CD4-positive, alpha-beta T cell treated with Interleukin-4 for 4 hours (primary cell): ENCODE data around the gene PDK2.
A peak's percentile ranks its signal among the peaks of the same experiment; 100 is the strongest.

ENCODE experiments used
- DNase-seq: peaks from one replicate; pipeline ENCODE4 v3.0.0-alpha.2; 2020

PDK2 gene

DNA sequence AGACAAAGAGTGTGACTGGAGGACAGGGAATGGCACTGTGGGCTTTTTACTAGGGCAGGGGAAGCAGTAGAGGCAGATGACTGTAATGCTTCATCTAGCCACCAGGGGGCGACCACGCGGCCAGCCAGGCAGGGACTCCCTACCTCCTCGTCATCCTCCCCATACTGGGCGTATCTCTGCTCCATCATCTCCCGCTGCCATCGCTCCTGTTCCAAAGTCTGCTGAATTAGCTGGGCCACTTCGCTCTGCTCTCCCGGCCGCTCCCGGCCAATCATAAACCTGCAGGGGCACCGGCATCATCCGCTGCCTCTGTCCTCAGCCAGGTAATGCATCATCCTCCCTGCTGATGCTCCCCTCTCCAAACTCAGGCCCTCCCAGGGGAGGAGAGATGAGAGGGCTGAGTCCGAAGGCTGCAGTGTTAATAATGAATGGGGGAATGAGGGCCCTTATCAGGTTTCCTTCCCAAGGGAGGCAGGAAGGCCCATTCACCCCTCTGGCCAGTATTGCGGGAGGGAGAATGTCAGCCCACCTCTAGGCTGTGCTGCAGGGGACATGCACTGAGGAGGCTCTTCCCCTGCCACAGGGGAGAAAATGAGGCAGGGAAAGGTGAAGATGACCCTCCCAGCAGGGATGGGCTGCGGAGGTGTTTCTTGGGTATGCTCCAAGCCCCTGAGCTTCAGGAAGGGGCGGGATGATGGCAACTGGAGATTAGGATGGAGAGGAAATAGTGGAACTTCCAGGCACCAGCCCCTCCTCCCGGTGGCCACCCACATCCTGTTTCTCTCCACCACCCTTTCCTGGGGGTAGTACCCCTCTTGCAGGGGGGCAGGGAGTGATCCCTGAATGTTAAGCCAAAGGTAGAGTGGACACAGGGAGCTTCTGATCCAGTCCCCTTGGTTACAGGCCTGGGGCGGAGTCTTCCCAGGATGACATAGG lies 45.1 kb downstream of the PDK2 start:
- DNase-seq = peak; percentile 75

DNA sequence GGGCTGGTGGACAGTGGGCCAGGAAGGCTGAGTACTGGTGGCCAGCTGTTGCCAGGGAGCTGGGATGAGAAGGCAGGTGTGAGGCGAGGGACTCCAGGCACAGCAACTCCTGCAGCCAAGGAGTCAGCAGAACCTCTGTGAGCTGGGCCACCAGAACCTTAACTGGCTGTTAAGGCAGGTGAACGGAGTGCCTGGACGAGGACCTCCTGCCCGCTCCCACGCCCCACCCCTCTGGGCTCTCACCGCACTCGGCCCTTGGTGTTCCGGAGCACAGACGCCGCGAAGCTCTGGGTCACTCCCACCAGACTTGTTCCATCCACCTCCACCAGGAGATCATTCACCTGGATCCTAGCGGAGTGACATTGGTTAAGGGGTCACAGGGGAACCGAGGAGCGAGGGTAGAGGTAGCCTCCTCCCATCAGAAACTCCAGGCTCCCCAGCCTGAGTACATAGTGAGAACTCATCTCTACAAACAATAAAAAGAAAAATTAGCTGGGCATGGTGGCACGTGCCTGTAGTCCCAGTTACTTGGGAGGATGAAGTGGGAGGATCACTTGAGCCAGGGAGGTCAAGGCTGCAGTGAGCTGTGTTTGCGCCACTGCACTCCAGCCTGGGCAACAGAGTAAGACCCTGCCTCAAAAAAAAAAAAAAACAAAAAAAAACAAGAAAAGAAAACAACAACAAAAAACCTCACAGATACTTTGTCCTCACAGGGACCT lies 46.0 kb downstream of the PDK2 start:
- DNase-seq = no peak

DNA sequence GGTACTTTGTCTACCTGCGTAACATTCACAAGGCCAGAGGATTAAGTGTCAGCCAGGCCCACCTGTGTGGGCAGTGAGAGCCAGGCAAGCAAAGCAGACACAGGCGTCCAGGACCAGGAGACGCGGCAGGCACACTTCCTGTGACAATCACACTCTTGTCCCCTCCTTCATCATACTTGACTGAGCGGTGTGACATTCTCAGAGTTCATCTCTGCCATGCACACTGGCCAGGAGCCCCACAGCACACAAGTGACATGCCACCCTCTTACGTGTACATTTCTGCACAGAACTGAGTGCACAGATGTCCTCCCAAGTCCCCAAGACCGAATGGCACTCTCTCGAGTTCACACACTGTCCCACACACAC lies 46.6 kb downstream of the PDK2 start:
- DNase-seq = no peak

DNA sequence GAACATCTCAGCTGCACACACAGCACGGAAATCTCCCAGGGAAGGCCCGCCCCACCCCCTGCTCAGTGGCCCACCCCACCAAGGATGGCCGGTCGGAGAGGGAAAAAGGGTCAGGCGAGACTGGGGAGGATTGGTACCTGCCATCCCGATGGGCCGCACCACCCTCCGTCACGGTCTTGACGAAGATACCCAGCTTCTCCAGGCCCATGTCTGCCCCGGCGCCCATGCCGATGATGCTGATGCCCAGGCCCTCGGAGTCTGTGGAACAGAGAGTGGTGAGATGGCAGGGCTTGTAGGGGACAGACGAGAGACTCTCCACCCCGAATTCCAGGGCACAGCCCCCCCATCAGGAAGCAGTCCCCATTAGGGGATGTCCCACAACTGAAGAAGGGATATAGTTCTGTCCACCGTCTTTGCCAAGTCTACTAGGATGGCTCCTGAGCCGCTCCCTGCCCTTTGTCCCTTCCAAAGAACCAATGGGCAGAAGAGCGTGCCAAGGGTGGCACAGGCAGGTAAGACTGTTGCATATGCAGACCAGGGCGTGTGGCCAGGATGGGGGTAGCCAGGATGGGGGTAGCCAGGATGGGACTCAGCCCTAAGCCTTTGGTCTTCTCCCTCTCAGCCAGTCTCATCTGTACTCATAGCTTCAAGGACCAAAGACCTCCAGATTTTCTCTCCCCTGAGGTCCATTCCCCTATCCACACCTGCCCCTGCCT lies 48.5 kb downstream of the PDK2 start:
- no peak for DNase-seq

DNA sequence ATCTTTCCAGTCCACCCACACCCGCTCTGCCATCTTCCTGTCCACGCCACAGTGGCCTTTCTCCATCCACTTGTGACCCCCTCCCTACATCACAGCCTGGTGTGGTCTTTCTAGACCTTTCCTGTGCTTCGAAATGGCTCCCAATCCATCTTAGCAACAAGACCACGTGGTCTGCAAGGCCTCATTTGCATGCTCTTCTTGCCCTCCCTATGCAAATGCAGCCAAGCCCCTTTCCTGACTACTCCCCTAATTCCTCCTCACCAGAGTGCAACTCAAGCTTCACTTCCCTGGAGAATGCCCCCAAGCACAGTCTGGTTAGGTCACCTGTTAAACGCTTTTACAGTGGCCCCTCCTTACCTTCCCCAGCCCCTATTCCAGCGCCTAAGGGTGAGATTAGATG lies 49.2 kb downstream of the PDK2 start:
- no peak for DNase-seq

DNA sequence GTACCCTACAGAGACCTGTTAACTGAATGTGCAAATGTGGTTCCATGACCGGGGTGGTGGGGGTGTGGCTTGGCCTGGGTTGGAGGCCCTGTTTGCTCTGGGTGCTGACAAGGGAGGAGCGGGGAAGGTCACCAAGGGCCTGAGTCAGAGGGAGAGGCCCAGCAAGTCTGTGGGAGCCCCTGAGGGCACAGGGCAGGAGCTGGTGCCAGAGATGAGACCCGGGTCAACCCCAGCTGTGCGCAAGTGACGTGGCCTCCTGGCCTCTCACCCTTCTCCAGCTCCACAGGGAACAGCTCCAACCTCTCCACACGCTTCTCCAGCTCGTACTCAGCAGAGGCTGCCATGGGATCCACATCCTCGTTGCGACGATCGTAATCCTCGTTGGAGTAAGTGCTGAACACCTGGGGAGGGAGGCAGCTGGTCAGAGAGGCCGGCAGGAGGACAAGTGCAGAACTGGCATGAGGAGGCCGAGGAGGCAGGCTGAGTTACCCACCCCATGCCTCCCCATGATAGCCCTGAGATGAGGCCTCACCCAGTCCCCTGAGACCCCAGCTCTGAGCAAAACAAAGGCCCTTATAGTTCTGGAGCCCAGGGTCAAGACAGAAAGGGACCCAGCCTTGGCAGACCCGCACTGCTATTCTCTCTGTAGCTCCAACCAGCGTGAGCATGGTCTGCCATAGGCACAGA lies 49.8 kb downstream of the PDK2 start:
- no peak for DNase-seq

DNA sequence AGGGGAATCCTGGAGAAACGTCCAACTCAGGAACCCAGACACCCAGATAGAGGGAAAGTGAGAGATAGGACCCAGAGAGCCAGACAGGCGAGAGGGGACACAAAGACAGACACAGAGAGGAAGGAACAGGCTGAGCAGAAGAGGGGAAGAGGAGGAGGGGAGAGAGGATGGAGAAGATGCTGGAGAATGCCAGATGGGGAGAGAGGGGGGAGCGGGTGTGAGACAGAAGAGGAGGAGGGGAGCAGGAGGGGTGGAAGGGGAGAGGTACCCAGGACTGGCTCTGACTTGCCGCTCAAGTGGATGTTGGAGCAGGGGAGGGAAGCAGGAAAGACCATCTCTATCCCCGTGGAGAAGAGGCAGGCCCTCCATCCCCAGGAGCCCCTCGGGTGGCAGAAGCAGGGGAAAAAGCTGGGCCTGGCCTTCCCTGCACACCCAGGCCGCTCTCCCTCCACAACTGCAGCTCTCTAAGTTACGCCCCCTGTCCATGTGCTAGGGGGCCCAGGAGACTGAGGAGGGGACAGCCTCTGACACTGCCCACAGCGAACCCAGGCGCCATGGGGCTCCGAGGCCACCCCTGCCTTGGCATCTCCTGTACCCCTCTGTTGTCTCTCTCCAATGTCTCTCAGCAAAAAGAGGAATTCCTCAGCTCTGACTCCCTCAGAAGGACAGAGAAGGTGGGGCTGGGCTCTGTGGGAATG lies 50.5 kb downstream of the PDK2 start:
- no peak for DNase-seq

DNA sequence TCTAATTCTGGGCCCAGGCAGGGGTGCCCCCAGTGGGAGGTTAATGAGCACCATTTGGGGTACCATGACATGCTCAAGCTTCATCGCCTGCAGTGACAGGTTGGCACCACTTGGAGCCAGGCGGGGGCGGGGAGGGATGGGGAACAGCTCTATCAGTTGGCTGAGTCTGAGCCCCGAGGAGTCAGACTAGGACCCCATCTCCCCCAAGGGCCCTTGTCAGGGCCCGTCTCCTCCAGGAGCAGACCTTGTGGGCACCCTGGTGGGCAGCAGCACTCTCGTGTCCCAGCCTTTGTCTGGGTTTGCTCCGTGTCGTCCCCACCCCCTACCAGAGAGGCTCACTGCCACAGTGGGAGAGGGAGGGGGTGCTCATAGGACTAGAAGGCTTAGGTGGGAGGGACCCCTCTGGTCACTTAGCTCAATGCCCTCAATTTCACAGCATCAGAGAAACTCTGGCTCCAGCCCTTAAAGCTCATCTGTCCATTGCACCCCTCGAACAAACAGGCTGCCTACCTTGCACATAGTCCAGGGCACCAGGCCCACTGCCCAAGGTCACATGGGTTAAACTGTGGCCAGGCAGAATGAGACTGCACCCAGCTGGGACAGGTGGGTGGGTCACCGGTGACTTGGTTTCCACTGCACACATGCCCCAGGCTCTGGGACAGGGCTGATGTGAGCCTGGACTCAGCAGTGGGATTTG lies 51.2 kb downstream of the PDK2 start:
- no peak for DNase-seq

DNA sequence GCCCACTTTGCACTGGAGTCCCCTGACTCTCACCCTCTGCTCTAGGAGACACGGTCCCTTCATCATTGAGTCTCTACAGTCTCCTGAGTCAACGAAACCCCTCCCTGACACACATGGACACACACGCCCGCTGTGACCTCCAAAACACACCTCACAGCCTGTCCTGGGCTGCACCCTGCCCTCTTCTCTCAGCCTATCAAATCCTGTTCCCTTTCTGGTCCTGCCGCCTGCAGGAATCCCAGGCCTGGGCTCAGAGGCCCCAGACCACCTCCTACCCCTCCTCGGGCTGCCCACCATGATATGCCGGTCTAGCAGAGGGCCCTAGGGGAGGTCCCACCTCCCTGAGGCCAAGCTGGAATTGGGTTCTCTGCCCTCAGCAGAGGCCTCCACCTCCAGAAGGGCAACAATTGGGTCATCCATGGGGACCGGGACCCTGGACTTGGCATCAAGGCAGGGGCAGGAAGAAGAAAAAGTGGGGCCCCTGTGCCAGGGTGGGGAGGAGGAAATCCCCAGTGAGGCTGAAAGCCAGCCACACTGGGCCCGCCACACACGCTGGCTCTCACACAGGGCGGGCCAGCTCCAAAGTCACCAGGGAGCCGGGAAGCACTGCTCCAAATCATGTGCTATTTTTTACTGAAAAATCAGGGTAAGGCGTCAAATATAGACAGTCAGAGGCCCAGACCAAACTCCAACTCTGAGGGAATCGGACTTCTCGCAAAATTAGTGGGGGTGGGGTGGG lies 51.9 kb downstream of the PDK2 start:
- no peak for DNase-seq

DNA sequence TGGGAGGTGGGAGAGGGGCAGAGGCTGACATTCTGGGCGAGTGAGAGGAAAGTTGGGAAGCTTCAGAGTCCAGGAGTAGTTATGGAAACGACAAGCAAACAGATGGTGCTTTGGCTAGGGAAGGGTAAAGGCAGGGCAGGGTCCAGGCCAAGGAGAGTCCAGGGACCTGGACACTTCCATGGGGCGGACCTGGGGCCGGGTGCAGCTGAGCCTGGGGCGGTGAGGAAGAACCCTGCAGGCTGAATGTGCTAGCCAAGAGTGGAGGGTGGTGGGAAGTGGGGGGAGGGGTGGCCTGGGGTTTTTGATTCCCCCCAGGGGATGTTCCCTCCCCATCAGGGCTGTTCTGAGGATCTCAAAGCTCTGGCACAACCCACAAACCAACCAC lies 52.7 kb downstream of the PDK2 start:
- DNase-seq = no peak

DNA sequence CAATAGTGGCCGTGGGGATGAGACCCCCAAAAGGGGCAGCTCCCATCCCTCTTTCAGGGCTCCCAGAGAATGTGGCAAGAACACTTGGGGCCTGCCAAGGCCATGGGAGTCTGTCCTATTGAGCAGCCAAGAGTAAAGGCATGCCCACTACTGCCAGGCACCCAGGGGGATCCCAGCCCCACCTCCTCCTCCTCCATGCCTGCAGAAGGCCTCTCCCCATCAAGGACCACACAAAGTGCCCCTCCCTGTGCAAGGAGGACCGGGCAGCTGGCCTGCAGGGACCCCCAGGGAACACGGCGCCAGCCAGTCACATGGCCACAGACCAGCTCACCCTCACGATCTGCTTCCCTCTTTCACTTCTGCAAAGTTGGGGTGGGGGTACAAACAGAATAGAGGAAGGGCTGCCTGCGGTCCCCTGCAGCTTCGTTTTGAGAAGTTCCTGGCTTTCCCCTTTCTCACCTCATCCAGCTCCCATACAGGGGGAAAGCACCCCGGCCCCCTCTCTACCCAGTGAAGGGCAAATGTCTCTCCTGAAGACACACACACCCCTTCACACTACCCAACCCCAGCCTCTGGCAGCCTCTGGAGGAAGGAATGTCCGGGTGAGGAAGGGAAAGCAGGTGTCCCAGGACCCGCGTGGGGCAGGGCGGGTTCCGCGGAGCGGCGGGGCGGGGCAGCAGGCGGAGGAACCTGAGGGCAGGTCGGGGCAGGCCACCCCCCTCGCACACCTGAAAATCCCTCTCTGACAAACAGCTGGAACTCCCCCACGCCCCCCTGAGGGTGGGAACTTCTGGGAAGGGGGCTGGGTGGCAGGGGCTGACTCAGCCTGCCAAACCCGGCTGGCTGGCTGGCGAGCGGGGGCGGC lies 53.3 kb downstream of the PDK2 start:
- peak; percentile 82 for DNase-seq

DNA sequence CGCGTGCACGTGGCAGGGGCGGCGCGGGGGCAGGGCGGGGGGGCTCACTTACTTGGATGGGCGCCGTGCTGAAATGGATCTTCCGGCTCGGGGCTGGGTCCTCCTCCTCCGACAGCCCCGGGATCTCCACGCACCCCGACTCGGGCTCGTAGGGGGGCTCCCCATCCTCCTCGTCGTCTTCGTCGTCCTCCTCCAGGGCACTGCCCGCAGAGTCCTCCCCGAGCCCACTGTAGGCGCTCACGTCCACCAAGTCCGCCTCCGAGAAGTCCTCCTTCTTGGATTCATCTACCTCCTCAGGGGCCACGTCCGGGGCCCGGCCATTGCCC lies 53.9 kb downstream of the PDK2 start:
- DNase-seq = no peak

DNA sequence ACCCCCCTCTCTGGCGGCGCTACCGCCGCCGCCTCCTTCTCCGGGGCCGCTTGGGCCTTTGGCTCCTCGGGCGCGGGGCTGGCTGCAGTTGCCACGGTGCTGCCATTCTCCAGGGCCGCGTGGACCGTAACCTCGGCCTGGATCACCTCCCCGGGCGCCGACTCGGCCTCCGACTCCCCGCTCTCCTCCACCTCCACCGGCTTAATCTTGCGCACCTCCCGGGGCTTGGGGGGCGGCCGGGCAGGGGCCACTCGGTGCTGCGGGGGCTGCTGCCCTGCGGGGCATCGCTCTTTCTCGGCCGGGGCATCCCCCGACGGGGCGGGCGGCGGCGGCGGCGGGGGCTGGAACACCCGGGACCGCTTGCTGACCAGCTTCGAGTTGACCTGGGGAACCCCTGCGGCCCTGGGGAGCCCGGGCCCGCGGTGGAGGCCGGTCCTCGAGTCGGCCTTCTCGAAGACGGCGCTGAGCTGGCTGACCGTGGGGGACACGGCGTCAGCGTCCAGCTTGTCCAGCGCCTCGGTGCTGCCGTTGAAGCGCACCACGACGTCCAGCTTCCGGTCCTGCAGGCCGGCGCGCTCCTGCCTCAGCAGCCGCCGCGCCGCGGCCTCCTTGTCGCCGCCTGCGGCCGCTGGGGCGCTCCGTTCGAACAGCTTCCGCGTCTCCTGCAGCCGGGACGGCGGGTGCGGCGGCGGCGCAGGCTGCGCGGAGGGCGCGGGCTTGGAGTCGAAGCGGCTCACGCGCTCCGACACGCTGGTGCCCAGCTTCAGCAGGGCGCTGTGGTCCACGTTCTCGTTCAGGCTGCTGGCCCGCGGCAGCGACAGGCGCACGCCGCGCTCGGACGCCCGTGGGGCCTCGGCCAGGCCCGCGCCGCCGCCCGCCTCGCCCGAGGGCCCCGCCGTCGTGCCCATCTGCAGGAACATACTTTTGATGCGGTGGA lies 54.5 kb downstream of the PDK2 start:
- DNase-seq = peak; percentile 39

DNA sequence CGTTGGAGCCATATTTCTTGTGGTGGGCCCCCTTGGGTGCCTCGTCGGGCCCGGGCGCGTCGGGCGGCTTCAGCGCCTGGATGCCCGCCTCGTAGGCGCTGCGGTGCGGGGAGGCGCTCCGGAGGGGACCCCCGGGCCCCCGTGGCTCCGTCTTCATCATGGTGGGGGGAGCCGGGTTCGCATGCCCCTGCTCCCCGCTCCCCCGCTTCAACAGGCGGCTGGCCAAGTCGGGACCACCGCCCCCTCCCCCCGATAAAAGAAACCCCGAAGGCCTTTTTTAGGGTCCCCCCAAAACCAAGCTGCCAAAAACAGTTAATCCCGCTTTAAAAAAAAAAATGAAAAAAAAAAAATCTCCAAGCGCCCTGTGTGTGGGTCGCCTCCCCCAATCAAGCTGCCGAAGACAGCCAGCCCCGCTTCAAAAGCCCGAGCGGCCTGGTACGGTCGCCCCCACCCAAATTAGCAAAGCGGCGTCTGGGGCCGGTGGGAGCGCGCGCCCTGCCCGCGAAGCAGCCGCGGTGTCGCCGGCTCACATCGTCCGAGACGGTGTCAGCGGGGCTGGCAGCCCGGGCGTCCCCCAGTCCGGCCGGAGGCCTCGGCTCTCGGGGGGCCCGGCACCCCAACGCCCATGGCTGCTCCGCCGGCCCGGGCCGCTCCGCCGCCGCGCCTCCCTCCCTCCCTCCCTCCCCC lies 55.3 kb downstream of the PDK2 start, which contains the start of gene PPP1R9B:
TSS of gene PPP1R9B (minus strand) at position 324 of the 687 bp plus-strand sequence. CDS start at position 160, 164 bp downstream.
- no peak for DNase-seq

DNA sequence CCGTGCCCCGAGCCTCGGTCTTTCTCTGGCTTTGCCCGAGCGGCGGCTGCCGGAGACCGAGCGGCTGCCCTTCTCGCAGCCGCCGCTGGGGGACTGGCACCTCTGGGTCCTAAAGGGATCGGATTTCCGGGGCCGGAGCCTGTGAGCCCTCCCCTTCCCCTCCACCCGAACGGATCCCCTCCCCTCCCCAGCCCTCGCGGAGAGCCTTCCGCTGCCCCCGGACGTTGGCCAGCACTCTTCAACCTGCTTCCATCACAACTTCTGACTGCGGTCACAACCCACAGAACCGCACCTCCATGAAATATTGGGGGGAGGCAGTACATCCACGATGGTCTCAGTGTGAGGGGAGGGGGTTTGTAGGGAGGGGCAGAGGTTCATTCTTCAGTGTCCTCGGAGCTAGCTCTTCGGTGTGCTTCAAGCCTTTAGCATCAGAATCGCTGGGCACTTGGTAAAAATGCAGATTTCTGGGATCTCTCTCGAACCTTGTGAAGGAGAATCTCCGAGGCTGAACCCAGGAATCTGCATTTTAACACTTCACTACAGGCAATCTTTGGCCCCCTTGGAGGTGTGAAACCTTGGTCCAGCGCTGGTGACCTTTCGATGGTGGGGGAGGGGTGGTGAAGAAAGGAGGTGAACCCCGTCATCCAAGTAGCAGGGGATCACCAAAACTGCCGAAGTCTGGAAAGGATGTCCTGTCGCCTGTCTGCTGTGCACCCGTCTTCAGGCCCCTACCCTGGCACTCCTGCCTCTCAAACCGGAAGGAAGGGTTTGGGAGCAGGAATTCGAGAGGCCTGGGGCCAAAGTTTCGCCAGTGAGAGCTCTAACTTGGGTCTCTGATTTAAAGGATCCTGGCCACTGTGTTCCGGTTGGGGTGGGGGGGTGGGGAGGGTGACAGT lies 56.1 kb downstream of the PDK2 start:
- peak; percentile 84 for DNase-seq

DNA sequence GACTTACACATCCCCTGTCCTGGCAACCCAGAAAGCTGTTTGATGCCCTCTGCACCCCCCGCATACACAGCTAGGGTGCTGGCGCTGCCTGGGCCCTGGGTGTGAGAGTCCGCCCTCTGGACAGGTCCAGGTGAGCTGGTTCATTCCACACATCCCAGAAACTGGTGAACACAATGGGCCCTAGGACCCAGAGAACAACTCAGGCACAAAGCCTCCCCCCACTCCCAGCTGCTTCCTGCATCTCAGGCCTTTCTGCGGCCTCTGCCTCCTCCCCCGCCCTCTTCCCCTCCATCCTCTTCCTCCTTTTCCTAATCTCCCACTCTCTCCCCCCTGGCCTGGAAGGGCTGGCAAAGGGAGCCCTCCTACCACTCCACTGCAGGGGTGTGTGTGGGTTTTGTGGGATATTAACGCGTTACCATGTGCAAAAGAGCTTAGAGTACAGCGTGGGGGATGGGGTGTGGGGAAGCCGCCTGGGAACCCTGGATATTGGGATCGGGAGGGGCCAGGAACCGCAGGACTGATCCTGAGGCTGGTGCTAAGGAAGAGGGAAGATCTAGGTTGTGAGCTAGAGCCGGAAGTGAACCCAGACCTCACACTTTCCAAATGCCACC lies 56.9 kb downstream of the PDK2 start:
- DNase-seq = peak; percentile 63

DNA sequence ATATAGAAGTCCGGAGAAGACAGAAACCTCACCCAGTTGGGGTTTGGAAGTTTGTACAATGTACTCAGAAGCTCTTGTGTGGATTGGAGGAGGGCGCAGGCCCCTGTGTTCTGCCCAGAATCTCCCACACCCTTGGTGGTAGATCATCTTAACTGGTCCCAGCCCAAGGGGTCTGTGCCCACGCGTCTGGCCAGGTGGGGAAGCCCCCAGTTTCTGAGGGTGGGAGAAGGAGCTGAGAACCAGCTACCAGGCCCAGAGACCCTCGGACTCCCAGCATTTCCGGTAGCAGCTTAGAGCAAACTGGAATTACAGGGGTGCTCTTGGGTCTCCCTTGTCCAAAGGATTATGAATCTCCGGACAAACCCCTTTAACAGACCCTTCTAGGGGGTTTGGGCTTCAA lies 57.6 kb downstream of the PDK2 start:
- no peak for DNase-seq
